ENCODE results near the gene DENND4B. TPM values are rescaled to one million over a fixed set of nuclear protein-coding genes. Genes with fewer than 3 reads are reported as not detected.
A peak's percentile ranks its signal among the peaks of the same experiment; 100 is the strongest.

Gene DENND4B, protein sequence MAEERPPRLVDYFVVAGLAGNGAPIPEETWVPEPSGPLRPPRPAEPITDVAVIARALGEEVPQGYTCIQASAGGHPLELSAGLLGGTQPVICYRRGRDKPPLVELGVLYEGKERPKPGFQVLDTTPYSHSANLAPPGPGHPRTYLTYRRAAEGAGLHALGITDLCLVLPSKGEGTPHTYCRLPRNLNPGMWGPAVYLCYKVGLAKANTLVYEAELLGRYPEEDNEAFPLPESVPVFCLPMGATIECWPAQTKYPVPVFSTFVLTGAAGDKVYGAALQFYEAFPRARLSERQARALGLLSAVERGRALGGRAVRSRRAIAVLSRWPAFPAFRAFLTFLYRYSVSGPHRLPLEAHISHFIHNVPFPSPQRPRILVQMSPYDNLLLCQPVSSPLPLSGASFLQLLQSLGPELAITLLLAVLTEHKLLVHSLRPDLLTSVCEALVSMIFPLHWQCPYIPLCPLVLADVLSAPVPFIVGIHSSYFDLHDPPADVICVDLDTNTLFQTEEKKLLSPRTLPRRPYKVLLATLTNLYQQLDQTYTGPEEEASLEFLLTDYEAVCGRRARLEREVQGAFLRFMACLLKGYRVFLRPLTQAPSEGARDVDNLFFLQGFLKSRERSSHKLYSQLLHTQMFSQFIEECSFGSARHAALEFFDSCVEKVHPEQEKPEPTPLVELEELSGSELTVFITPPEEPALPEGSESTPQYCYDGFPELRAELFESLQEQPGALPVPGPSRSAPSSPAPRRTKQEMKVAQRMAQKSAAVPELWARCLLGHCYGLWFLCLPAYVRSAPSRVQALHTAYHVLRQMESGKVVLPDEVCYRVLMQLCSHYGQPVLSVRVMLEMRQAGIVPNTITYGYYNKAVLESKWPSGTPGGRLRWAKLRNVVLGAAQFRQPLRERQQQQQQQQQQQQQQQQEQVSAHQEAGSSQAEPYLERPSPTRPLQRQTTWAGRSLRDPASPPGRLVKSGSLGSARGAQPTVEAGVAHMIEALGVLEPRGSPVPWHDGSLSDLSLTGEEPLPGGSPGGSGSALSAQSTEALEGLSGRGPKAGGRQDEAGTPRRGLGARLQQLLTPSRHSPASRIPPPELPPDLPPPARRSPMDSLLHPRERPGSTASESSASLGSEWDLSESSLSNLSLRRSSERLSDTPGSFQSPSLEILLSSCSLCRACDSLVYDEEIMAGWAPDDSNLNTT (N-terminal part only)
- total RNA-seq, result 100 to 1,000 TPM in 1 of 4 donors, 10 to 100 TPM in 3; 42.3 to 121 (median 50.3) TPM

DNA sequence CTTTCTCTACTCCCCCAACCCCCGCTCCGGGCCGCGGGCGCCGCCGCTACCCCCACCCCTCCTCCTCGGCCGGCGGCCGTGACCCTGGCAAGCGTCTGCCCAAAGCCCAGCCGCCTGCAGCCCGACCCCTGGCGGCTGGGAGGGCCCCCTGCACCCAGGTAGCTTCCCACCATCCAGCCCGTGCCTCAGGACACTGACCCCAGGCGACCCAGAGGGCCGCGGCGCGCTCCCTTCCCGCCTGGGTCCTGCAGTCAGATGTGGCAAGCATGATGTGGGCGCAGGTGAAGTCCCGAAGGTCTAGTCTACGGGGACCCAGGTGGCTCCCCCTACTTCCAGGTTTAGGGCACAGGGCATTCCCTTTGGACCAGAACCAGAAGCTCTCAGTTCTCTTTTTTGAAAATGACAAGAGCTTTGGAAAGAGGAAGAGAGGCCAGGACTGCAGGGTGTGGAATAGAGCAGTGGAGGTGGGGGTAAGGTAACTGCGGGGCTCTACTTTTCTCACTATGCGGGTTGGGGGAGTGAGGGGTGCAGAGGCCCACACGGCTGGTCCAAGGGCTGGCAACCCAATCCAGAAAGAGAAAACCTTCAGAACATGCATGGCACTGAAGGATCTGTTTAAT is at the start of gene DENND4B:
Gene DENND4B (minus strand): TSS at position 97 of the 620 bp plus-strand sequence. CDS start 2,344 bp downstream, outside the sequence.
- 33 to 56% methylated on average over 3 to 4 of the region's 28 CpGs for WGBS, 2 donors (ENCODE audit: low coverage in 1 of 2)
- H3K27ac ChIP-seq, result peak within 1 kb of the TSS; percentile 97 to 99 (median 99)
- in situ Hi-C loops (cut with MboI; ENCODE audit: low pct_ligation_motif_present in 1 of 4, low pct_unique_long_range_greater_than_20kb in 1 of 4, low sequenced_read_pairs in 3 of 4), result loop anchor here in 2 of 4 donors (25.0 kb wide), 1 partner anchor 134 kb away; no protein-coding TSS in a partner anchor
- TF ChIP-seq EP300 (IDR thresholded peaks at IDR 0.05; ENCODE audit: low read depth) (no peak), POLR2AphosphoS5 (IDR thresholded peaks at IDR 0.05) (peak; percentile 23 to 74 (median 51))
- TF ChIP-seq, protein P1, sequence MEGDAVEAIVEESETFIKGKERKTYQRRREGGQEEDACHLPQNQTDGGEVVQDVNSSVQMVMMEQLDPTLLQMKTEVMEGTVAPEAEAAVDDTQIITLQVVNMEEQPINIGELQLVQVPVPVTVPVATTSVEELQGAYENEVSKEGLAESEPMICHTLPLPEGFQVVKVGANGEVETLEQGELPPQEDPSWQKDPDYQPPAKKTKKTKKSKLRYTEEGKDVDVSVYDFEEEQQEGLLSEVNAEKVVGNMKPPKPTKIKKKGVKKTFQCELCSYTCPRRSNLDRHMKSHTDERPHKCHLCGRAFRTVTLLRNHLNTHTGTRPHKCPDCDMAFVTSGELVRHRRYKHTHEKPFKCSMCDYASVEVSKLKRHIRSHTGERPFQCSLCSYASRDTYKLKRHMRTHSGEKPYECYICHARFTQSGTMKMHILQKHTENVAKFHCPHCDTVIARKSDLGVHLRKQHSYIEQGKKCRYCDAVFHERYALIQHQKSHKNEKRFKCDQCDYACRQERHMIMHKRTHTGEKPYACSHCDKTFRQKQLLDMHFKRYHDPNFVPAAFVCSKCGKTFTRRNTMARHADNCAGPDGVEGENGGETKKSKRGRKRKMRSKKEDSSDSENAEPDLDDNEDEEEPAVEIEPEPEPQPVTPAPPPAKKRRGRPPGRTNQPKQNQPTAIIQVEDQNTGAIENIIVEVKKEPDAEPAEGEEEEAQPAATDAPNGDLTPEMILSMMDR (IDR thresholded peaks at IDR 0.05), result peak; percentile 90 to 98 (median 95)
- no peaks in the 10 kb centered on the region for H3K9me3 ChIP-seq
- peaks cover 0 to 15% (median 11%) of the 10 kb centered on the region in 4 donors for H3K4me1 ChIP-seq
- H3K4me3 ChIP-seq, result peak within 1 kb of the TSS; percentile 79 to 97 (median 92)
- peak; percentile 86 for DNase-seq
- H3K36me3 ChIP-seq, result peaks cover 0 to 38% (median 17%) of the 10 kb centered on the region in 4 donors
- no peaks in the 10 kb centered on the region for H3K27me3 ChIP-seq
- intact Hi-C loops (cut with DNase I; ENCODE audit: low total_unique reads), result no loop called here

DNA sequence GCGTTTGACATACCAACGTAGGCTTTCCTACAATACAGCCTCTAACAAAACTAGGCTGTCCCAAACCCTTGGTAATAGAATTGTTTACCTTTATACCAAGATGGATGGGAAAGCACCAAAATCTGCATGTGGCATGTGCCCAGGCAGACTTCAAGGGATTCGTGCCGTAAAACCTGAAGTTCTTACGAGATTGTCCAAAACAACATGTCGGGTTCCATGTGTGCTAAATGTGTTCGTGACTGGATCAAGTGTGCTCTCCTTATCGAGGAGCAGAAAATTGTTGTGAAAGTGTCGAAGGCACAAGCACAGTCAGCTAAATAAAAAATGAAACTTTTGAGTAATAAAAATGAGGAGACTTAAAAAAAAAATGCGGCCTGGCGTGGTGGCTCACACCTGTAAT is 49.1 kb upstream of the DENND4B start:
- peaks cover 5 to 25% (median 17%) of the 10 kb centered on the region in 4 donors for H3K4me1 ChIP-seq
- peaks cover 0 to 19% (median 8%) of the 10 kb centered on the region in 4 donors for H3K36me3 ChIP-seq
- H3K9me3 ChIP-seq, result no peaks in the 10 kb centered on the region
- no peak overlapping the region for H3K27ac ChIP-seq
- intact Hi-C loops (cut with DNase I; ENCODE audit: low total_unique reads), result no loop called here
- no peak overlapping the region for H3K4me3 ChIP-seq
- H3K27me3 ChIP-seq, result no peaks in the 10 kb centered on the region
- in situ Hi-C loops (cut with MboI; ENCODE audit: low pct_ligation_motif_present in 1 of 4, low pct_unique_long_range_greater_than_20kb in 1 of 4, low sequenced_read_pairs in 3 of 4), result loop anchor here (10.0 to 25.0 kb wide), 5 partner anchors 201 to 483 kb away; partner anchors contain the start of genes ILF2 (in 1 of the 4), NPR1 (in 1 of the 4), S100A3 (in 1 of the 4) and S100A4 (in 1 of the 4)
- WGBS, 2 donors (ENCODE audit: low coverage in 1 of 2), result 91 to 96% methylated on average over 9 to 11 of the region's 11 CpGs
- DNase-seq, result no peak
- TF ChIP-seq, protein P1 (IDR thresholded peaks at IDR 0.05), result no peak
- no peak for TF ChIP-seq POLR2A (IDR thresholded peaks at IDR 0.05)
- no peak for TF ChIP-seq POLR2AphosphoS5 (IDR thresholded peaks at IDR 0.05)
- no peak for TF ChIP-seq EP300 (IDR thresholded peaks at IDR 0.05; ENCODE audit: low read depth)

DNA sequence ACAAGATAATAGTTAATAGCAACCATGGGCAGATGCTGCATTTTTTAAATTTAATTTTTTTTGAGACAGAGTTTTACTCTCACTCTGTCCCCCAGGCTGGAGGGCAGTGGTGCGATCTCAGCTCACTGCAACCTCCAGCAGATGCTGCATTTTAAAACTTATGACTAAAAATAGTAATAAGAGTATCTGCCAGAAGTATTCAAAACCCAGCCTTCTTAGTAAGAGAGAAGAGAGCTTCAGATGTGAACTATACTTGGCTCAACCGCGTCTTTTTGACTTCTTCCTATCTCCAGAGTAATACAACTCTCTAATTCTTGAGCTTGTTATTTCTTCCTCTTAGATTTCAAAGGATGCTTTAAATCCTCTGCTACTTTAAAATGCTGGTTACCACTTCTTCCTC is 48.7 kb upstream of the DENND4B start:
- 78 to 89% methylated on average over 3 of the region's 3 CpGs for WGBS, 2 donors (ENCODE audit: low coverage in 1 of 2)
- DNase-seq, result no peak
- H3K27me3 ChIP-seq, result no peaks in the 10 kb centered on the region
- H3K9me3 ChIP-seq, result no peaks in the 10 kb centered on the region
- no peak for TF ChIP-seq POLR2A (IDR thresholded peaks at IDR 0.05)
- no peak for TF ChIP-seq POLR2AphosphoS5 (IDR thresholded peaks at IDR 0.05)
- TF ChIP-seq, protein P1 (IDR thresholded peaks at IDR 0.05), result no peak
- H3K4me1 ChIP-seq, result peaks cover 5 to 27% (median 17%) of the 10 kb centered on the region in 4 donors
- no peak overlapping the region for H3K4me3 ChIP-seq
- peaks cover 0 to 19% (median 8%) of the 10 kb centered on the region in 4 donors for H3K36me3 ChIP-seq
- in situ Hi-C loops (cut with MboI; ENCODE audit: low pct_ligation_motif_present in 1 of 4, low pct_unique_long_range_greater_than_20kb in 1 of 4, low sequenced_read_pairs in 3 of 4), result loop anchor here (10.0 to 25.0 kb wide), 5 partner anchors 200 to 483 kb away; partner anchors contain the start of genes ILF2 (in 1 of the 4), NPR1 (in 1 of the 4), S100A3 (in 1 of the 4) and S100A4 (in 1 of the 4)
- no peak overlapping the region for H3K27ac ChIP-seq
- intact Hi-C loops (cut with DNase I; ENCODE audit: low total_unique reads), result no loop called here
